HEK293T (cell line): ENCODE data around the gene ATP1B2.
"Not testable (repeated sequence)": the region's sequence is repeated elsewhere in the genome, so short reads cannot be mapped to it uniquely, and the experiment has no call there.

Experiments used
- CTCF ChIA-PET: fragments of 350-600 bp; formaldehyde crosslinking; extraction: SDS; loops from one replicate; lab custom pipeline; 2021; ENCODE audit warnings: antibody characterized with exemption, inconsistent platforms; lab: Yijun Ruan, JAX
- POLR2A ChIA-PET: fragments of 350-600 bp; formaldehyde crosslinking; extraction: SDS; loops from one replicate; lab custom pipeline; 2020; ENCODE audit warnings: antibody characterized with exemption, inconsistent platforms; lab: Yijun Ruan, JAX
- DNase-seq: peaks from one replicate; pipeline ENCODE4 v3.0.0; 2012; ENCODE audit warnings: mixed read lengths; ENCODE audit errors: extremely low spot score
- ARNT ChIP-seq: fragments of 450-650 bp; IDR thresholded peaks from 2 replicates; pipeline ENCODE4 v1.6.1; 2017; ENCODE audit warnings: mild to moderate bottlenecking
- BHLHE40 ChIP-seq: fragments of 450-650 bp; IDR thresholded peaks from 2 replicates; pipeline ENCODE4 v1.6.1; 2016; ENCODE audit warnings: mild to moderate bottlenecking, moderate library complexity, borderline replicate concordance
- CTBP1 ChIP-seq: fragments of 450-650 bp; IDR thresholded peaks from 2 replicates; pipeline ENCODE4 v1.6.1; 2016; ENCODE audit warnings: borderline replicate concordance
- ELF4 ChIP-seq: fragments of 450-650 bp; IDR thresholded peaks from 2 replicates; pipeline ENCODE4 v1.6.1; 2017; ENCODE audit warnings: antibody characterized with exemption
- FOXA1 ChIP-seq: fragments of 450-650 bp; IDR thresholded peaks from 2 replicates; pipeline ENCODE4 v1.6.1; 2016; ENCODE audit warnings: mild to moderate bottlenecking
- FOXK2 ChIP-seq: fragments of 450-650 bp; IDR thresholded peaks from 2 replicates; pipeline ENCODE4 v1.6.1; 2016; ENCODE audit warnings: mild to moderate bottlenecking
- FOXM1 ChIP-seq: fragments of 450-650 bp; IDR thresholded peaks from 2 replicates; pipeline ENCODE4 v1.6.1; 2017; ENCODE audit warnings: mild to moderate bottlenecking, borderline replicate concordance
- HDGF ChIP-seq: fragments of 450-650 bp; IDR thresholded peaks from 2 replicates; pipeline ENCODE4 v1.6.1; 2017; ENCODE audit warnings: antibody characterized with exemption, borderline replicate concordance
- L3MBTL2 ChIP-seq: fragments of 450-650 bp; conservative IDR thresholded peaks from 2 replicates; pipeline ENCODE4 v1.6.1; 2016; ENCODE audit warnings: mild to moderate bottlenecking
- LEF1 ChIP-seq: fragments of 450-650 bp; IDR thresholded peaks from 2 replicates; pipeline ENCODE4 v1.6.1; 2017; ENCODE audit warnings: mild to moderate bottlenecking, borderline replicate concordance
- NFRKB ChIP-seq: fragments of 450-650 bp; IDR thresholded peaks from 2 replicates; pipeline ENCODE4 v1.6.1; 2016; ENCODE audit warnings: mild to moderate bottlenecking, moderate library complexity
- SP1 ChIP-seq: fragments of 450-650 bp; IDR thresholded peaks from 2 replicates; pipeline ENCODE4 v1.6.1; 2017
- SUZ12 ChIP-seq: fragments of 450-650 bp; IDR thresholded peaks from 2 replicates; pipeline ENCODE4 v1.6.1; 2016; ENCODE audit warnings: mild to moderate bottlenecking
- TARDBP ChIP-seq: fragments of 450-650 bp; IDR thresholded peaks from 2 replicates; pipeline ENCODE4 v1.6.1; 2016
- ZNF384 ChIP-seq: fragments of 450-650 bp; IDR thresholded peaks from 2 replicates; pipeline ENCODE4 v1.6.1; 2016
- TF ChIP-seq, protein P1 (sequence below): fragments of 450-650 bp; IDR thresholded peaks from 2 replicates; pipeline ENCODE4 v1.6.1; 2016

Gene ATP1B2

DNA sequence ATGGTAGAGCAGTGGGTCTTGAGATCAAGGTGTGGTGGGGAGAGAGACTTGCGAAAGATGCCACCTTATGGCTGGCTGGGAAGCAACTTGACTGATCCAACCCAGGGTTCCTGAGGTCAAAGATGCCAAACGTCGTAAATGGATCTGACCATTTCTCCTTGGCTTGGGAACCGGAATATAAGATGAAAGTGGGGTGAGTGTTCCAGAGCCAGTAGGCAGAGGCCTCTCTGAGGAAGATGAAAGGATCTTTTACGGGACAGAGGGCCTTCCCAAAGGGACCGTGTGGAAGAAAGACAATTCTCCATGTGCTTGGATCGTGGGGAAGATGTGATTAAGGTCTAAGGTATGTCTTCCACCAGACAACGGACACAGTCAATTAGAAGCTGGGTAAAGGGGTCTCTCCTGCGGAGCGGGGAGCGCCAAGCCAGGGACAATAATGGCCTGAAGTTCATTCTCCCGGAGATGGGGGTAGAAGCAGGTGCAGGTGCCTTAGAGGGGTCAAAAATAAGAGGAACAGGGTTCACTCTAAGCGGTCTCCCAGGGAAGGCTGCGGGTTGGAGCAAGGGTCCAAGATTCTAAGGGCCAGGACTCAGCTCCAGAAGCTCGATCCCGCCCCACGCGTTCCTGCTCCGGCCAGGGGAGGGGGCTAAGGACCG, 36.8 kb upstream of the ATP1B2 start:
- POLR2A ChIA-PET = interaction anchor here (0.6 to 4.4 kb wide), 9 partner anchors 11 to 73 kb away, joined by 4 to 40 read pairs (median 7); partner anchors contain the start of genes MPDU1, SAT2, TP53 and WRAP53
- CTCF ChIA-PET = interaction anchor here (1.0 kb wide), 1 partner anchor 19 kb away, joined by 4 read pairs; no protein-coding TSS in a partner anchor
- no peak for TF ChIP-seq FOXK2
- peak; percentile 38 for TF ChIP-seq L3MBTL2
- TF ChIP-seq TARDBP = no peak
- no peak for DNase-seq

GRCh38 chr17:7614425-7615264, 36.1 kb upstream of the ATP1B2 start, which contains the start of gene FXR2:
Gene FXR2, minus strand, starts transcription at chr17:7614897. Its CDS starts 365 bp downstream, at chr17:7614532.
- TF ChIP-seq TARDBP (no peak), CTBP1 (no peak), BHLHE40 (no peak), L3MBTL2 (no peak), ARNT (no peak), FOXA1 (no peak), FOXM1 (no peak), NFRKB (no peak), SP1 (no peak), ELF4 (no peak)
- TF ChIP-seq, protein P1, sequence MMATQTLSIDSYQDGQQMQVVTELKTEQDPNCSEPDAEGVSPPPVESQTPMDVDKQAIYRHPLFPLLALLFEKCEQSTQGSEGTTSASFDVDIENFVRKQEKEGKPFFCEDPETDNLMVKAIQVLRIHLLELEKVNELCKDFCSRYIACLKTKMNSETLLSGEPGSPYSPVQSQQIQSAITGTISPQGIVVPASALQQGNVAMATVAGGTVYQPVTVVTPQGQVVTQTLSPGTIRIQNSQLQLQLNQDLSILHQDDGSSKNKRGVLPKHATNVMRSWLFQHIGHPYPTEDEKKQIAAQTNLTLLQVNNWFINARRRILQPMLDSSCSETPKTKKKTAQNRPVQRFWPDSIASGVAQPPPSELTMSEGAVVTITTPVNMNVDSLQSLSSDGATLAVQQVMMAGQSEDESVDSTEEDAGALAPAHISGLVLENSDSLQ = no peak
- POLR2A ChIA-PET = interaction anchor here (0.6 to 4.4 kb wide), 15 partner anchors 10 to 102 kb away, joined by 3 to 40 read pairs (median 5); partner anchors contain the start of genes ATP1B2, DNAH2, MPDU1 and SAT2
- CTCF ChIA-PET = interaction anchor here (0.6 to 1.5 kb wide), 8 partner anchors 12 to 834 kb away, joined by 3 to 6 read pairs (median 4); partner anchors contain the start of genes TP53 and WRAP53
- DNase-seq = peak; percentile 99

DNA sequence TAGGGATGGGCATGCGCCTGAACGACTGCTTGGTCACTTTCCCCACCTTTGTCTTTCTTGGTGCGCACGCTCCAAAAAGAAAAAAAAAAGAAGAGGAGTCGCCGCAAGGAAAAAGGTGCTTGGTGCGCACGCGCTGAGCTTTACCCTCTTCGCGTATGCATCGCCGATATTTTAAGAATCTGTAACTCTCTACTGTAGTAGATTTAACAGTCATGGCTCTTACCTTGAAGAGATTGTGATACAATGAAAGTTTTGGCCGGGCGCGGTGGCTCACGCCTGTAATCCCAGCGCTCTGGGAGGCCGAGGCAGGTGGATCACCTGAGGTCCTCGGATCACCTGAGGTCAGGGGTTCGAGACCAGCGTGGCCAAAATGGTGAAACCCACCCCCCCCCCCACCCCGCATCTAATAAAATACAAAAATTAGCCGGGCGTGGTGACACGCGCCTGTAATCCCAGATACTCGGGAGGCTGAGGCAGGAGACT, 35.4 kb upstream of the ATP1B2 start:
- ChIA-PET POLR2A (interaction anchor here (0.6 to 4.4 kb wide), 12 partner anchors 10 to 102 kb away, joined by 3 to 40 read pairs (median 6); partner anchors contain the start of genes ATP1B2, DNAH2, MPDU1 and SAT2), CTCF (interaction anchor here (0.6 to 1.5 kb wide), 7 partner anchors 11 to 835 kb away, joined by 3 to 6 read pairs (median 4); partner anchors contain the start of genes TP53 and WRAP53)
- TF ChIP-seq ZNF384 (peak; percentile 99), ARNT (no peak)
- DNase-seq = no peak

GRCh38 chr17:7618608-7619007, 32.1 kb upstream of the ATP1B2 start:
- DNase-seq = no peak
- TF ChIP-seq CTBP1 = no peak
- TF ChIP-seq ARNT = no peak
- TF ChIP-seq, protein P1 = no peak
- no peak for TF ChIP-seq FOXM1
- TF ChIP-seq SP1 = no peak
- TF ChIP-seq L3MBTL2 = no peak
- CTCF ChIA-PET = interaction anchor here (0.6 kb wide), 1 partner anchor 500 kb away, joined by 3 read pairs; no protein-coding TSS in a partner anchor
- POLR2A ChIA-PET = interaction anchor here (1.3 to 2.8 kb wide), 3 partner anchors 9 to 69 kb away, joined by 4 to 9 read pairs (median 5); partner anchors contain the start of genes SAT2, TP53 and WRAP53

- POLR2A ChIA-PET = interaction anchor here (1.5 kb wide), 1 partner anchor 67 kb away, joined by 5 read pairs; the partner anchor contains the start of gene TP53
- no peak for DNase-seq
- TF ChIP-seq, protein P1 = no peak
- TF ChIP-seq SP1 (no peak), SUZ12 (no peak), NFRKB (no peak), HDGF (no peak), FOXM1 (no peak), CTBP1 (no peak), ELF4 (no peak), TARDBP (no peak), ZNF384 (no peak), FOXA1 (no peak), LEF1 (no peak), BHLHE40 (no peak), FOXK2 (no peak), L3MBTL2 (no peak), ARNT (no peak)
- CTCF ChIA-PET = interaction anchor here (0.6 kb wide), 1 partner anchor 82 kb away, joined by 3 read pairs; no protein-coding TSS in a partner anchor
Observed at GRCh38 chr17:7620835-7621234, 29.9 kb upstream of the ATP1B2 start.

- CTCF ChIA-PET = no interaction called here
- TF ChIP-seq FOXM1 = no peak
- TF ChIP-seq BHLHE40 = no peak
- no peak for TF ChIP-seq ZNF384
- no peak for TF ChIP-seq TARDBP
- no peak for TF ChIP-seq CTBP1
- no peak for TF ChIP-seq FOXK2
- no peak for TF ChIP-seq ARNT
- no peak for TF ChIP-seq HDGF
- no peak for TF ChIP-seq L3MBTL2
- TF ChIP-seq, protein P1 = no peak
- TF ChIP-seq SUZ12 = no peak
- TF ChIP-seq ELF4 = no peak
- no peak for TF ChIP-seq FOXA1
- no peak for TF ChIP-seq LEF1
- no peak for TF ChIP-seq NFRKB
- TF ChIP-seq SP1 = no peak
- no peak for DNase-seq
- POLR2A ChIA-PET = no interaction called here
Observed at GRCh38 chr17:7623661-7624060, 27.1 kb upstream of the ATP1B2 start.

GRCh38 chr17:7625749-7626148, 25.0 kb upstream of the ATP1B2 start:
- CTCF ChIA-PET, DNase-seq: not testable (repeated sequence)
- POLR2A ChIA-PET = interaction anchor here (0.9 to 11.9 kb wide), 5 partner anchors 11 to 60 kb away, joined by 3 to 236 read pairs (median 5); partner anchors contain the start of genes ATP1B2, FXR2, MPDU1 and TP53
